HEK293 (cell line): Measurements from ENCODE around the gene ATG4B.

ENCODE experiments used
- CTCF ChIA-PET: fragments of 350-600 bp; formaldehyde crosslinking; extraction: SDS; loops from one replicate; lab custom pipeline; 2021; ENCODE audit warnings: antibody characterized with exemption; lab: Yijun Ruan, JAX
- POLR2A ChIA-PET: fragments of 300-600 bp; formaldehyde crosslinking; extraction: SDS; loops from one replicate; lab custom pipeline; 2020; ENCODE audit warnings: antibody characterized with exemption, inconsistent platforms; lab: Yijun Ruan, JAX
- H3K27ac ChIP-seq: fragments of 200-500 bp; sonication (Bioruptor generic); 2 replicates; pipeline ENCODE4 v1.5.1; 2014; ENCODE audit warnings: low read depth, low read length, control low read depth, inconsistent platforms; ENCODE audit errors: extremely low read depth
- H3K36me3 ChIP-seq, 2 experiments: fragments of 200-500 bp in 1 of 2; sonication (Bioruptor generic) in 1 of 2; 1 replicate in 1 of 2; 2 replicates in 1 of 2; pipeline ENCODE4 v1.5.1; 2014 to 2017; ENCODE audit warnings: inconsistent platforms in 2 of 2, low read length in 2 of 2; ENCODE audit not compliant: control insufficient read depth in 2 of 2, insufficient read depth in 1 of 2
- H3K4me1 ChIP-seq: fragments of 200-500 bp; sonication (Bioruptor generic); 2 replicates; pipeline ENCODE4 v1.5.1; 2014; ENCODE audit warnings: mild to moderate bottlenecking, low read length, inconsistent platforms; ENCODE audit not compliant: control insufficient read depth, insufficient read depth
- H3K4me3 ChIP-seq: 2 replicates; pipeline ENCODE4 v1.5.1; 2011; ENCODE audit warnings: low read depth, mild to moderate bottlenecking, control low read depth, low read length, moderate library complexity
- H3K9me3 ChIP-seq: fragments of 200-500 bp; sonication (Bioruptor generic); 2 replicates; pipeline ENCODE4 v1.5.1; 2014; ENCODE audit warnings: low read depth, low read length, inconsistent platforms; ENCODE audit not compliant: control insufficient read depth, insufficient read depth
- CTCF ChIP-seq: fragments of 450-650 bp; formaldehyde crosslinking; IDR thresholded peaks from 2 replicates; pipeline ENCODE4 v1.5.1; 2016; ENCODE audit warnings: missing biosample characterization, missing genetic modification characterization
- ELK4 ChIP-seq: IDR thresholded peaks from 2 replicates; pipeline ENCODE4 v1.6.1; 2011; ENCODE audit warnings: mild to moderate bottlenecking, low read depth, low read length, borderline replicate concordance
- HOXC10 ChIP-seq: sonication (generic); formaldehyde crosslinking; IDR thresholded peaks from 2 replicates; pipeline ENCODE4 v1.8.1; 2023; ENCODE audit warnings: mild to moderate bottlenecking, missing genetic modification reagents
- HOXD13 ChIP-seq: sonication (generic); formaldehyde crosslinking; IDR thresholded peaks from 2 replicates; pipeline ENCODE4 v1.8.0; 2022; ENCODE audit warnings: missing genetic modification reagents, borderline replicate concordance
- KLF10 ChIP-seq: fragments of 450-650 bp; IDR thresholded peaks from 2 replicates; pipeline ENCODE4 v1.5.1; 2018; ENCODE audit warnings: missing biosample characterization, mild to moderate bottlenecking, missing genetic modification characterization
- MZF1 ChIP-seq: fragments of 450-650 bp; formaldehyde crosslinking; IDR thresholded peaks from 2 replicates; pipeline ENCODE4 v1.5.1; 2017; ENCODE audit warnings: missing biosample characterization, missing genetic modification characterization, borderline replicate concordance
- PBX3 ChIP-seq: sonication (generic); formaldehyde crosslinking; IDR thresholded peaks from 2 replicates; pipeline ENCODE4 v1.8.1; 2022; ENCODE audit warnings: mild to moderate bottlenecking, moderate library complexity, missing genetic modification reagents
- SP2 ChIP-seq: fragments of 450-650 bp; formaldehyde crosslinking; IDR thresholded peaks from 2 replicates; pipeline ENCODE4 v1.5.1; 2016; ENCODE audit warnings: missing biosample characterization, missing genetic modification characterization
- ZBTB11 ChIP-seq: fragments of 450-650 bp; formaldehyde crosslinking; conservative IDR thresholded peaks from 2 replicates; pipeline ENCODE4 v1.5.1; 2016; ENCODE audit warnings: low read depth, missing biosample characterization, missing genetic modification characterization
- ZFHX2 ChIP-seq: fragments of 450-650 bp; formaldehyde crosslinking; conservative IDR thresholded peaks from 2 replicates; pipeline ENCODE4 v1.5.1; 2016; ENCODE audit warnings: missing biosample characterization, missing genetic modification characterization
- ZNF10 ChIP-seq: fragments of 450-650 bp; formaldehyde crosslinking; IDR thresholded peaks from 2 replicates; pipeline ENCODE4 v1.5.1; 2017; ENCODE audit warnings: missing biosample characterization, missing genetic modification characterization
- ZNF157 ChIP-seq: fragments of 450-650 bp; formaldehyde crosslinking; IDR thresholded peaks from 2 replicates; pipeline ENCODE4 v1.5.1; 2016; ENCODE audit warnings: missing biosample characterization, missing genetic modification characterization
- ZNF221 ChIP-seq: fragments of 450-650 bp; formaldehyde crosslinking; IDR thresholded peaks from 2 replicates; pipeline ENCODE4 v1.5.1; 2017; ENCODE audit warnings: missing biosample characterization, missing genetic modification characterization, borderline replicate concordance
- ZNF302 ChIP-seq: fragments of 450-650 bp; formaldehyde crosslinking; IDR thresholded peaks from 2 replicates; pipeline ENCODE4 v1.5.1; 2016; ENCODE audit warnings: missing biosample characterization, missing genetic modification characterization, low read depth
- ZNF404 ChIP-seq: fragments of 450-650 bp; formaldehyde crosslinking; IDR thresholded peaks from 2 replicates; pipeline ENCODE4 v1.5.1; 2017; ENCODE audit warnings: missing biosample characterization, missing genetic modification characterization
- ZNF423 ChIP-seq: fragments of 450-650 bp; formaldehyde crosslinking; IDR thresholded peaks from 2 replicates; pipeline ENCODE4 v1.5.1; 2016; ENCODE audit warnings: missing biosample characterization, missing genetic modification characterization
- ZNF449 ChIP-seq: fragments of 450-650 bp; formaldehyde crosslinking; IDR thresholded peaks from 2 replicates; pipeline ENCODE4 v1.5.1; 2017; ENCODE audit warnings: missing biosample characterization, mild to moderate bottlenecking, missing genetic modification characterization, moderate library complexity
- ZNF561 ChIP-seq: fragments of 450-650 bp; IDR thresholded peaks from 2 replicates; pipeline ENCODE4 v1.5.1; 2018; ENCODE audit warnings: missing biosample characterization, missing genetic modification characterization, borderline replicate concordance
- ZNF596 ChIP-seq: fragments of 450-650 bp; IDR thresholded peaks from 2 replicates; pipeline ENCODE4 v1.5.0; 2018; ENCODE audit warnings: missing biosample characterization, mild to moderate bottlenecking, missing genetic modification characterization, moderate library complexity
- ZNF600 ChIP-seq: fragments of 450-650 bp; formaldehyde crosslinking; IDR thresholded peaks from 2 replicates; pipeline ENCODE4 v1.5.1; 2016; ENCODE audit warnings: missing biosample characterization, missing genetic modification characterization
- ZNF623 ChIP-seq: fragments of 450-650 bp; formaldehyde crosslinking; IDR thresholded peaks from 2 replicates; pipeline ENCODE4 v1.5.1; 2016; ENCODE audit warnings: missing biosample characterization, missing genetic modification characterization
- ZNF658 ChIP-seq: fragments of 450-650 bp; formaldehyde crosslinking; IDR thresholded peaks from 2 replicates; pipeline ENCODE4; 2016; ENCODE audit warnings: missing biosample characterization, missing genetic modification characterization
- ZNF677 ChIP-seq: fragments of 450-650 bp; IDR thresholded peaks from 2 replicates; pipeline ENCODE4 v1.5.0; 2018; ENCODE audit warnings: missing biosample characterization, mild to moderate bottlenecking, missing genetic modification characterization, moderate library complexity
- ZNF785 ChIP-seq: fragments of 450-650 bp; formaldehyde crosslinking; IDR thresholded peaks from 2 replicates; pipeline ENCODE4 v1.5.1; 2016; ENCODE audit warnings: missing biosample characterization, missing genetic modification characterization
- ZSCAN18 ChIP-seq: fragments of 450-650 bp; formaldehyde crosslinking; IDR thresholded peaks from 2 replicates; pipeline ENCODE4 v1.5.1; 2016; ENCODE audit warnings: missing biosample characterization, missing genetic modification characterization
- ZSCAN30 ChIP-seq: fragments of 450-650 bp; IDR thresholded peaks from 2 replicates; pipeline ENCODE4 v1.5.1; 2018; ENCODE audit warnings: missing biosample characterization, mild to moderate bottlenecking, missing genetic modification characterization, moderate library complexity

ATG4B gene

GRCh38 chr2:241609859-241610793, 27.4 kb upstream of the ATG4B start:
- no peaks in the 10 kb centered on the region for H3K9me3 ChIP-seq
- peak overlapping the region; percentile 38 for H3K4me3 ChIP-seq
- peaks cover 5% of the 10 kb centered on the region; the same call in 1 of the 2 replicates for H3K4me1 ChIP-seq
- ChIA-PET CTCF (interaction anchor here (0.6 to 1.5 kb wide), 10 partner anchors 11 to 251 kb away, joined by 3 to 5 read pairs (median 4); no protein-coding TSS in a partner anchor), POLR2A (interaction anchor here (0.7 to 1.0 kb wide), 3 partner anchors 9 to 27 kb away, joined by 3 read pairs; partner anchors contain the start of genes ATG4B and THAP4)
- peak overlapping the region; percentile 66 for H3K27ac ChIP-seq
- H3K36me3 ChIP-seq = peaks cover 9 to 45% of the 10 kb centered on the region in 2 experiments; a peak in 2 of 3 replicates
- TF ChIP-seq ZNF157 (tag by site-specific recombination) (no peak), HOXC10 (no peak), ZSCAN30 (tag by site-specific recombination) (peak; percentile 39; the same call in 1 of the 2 replicates), ZNF677 (tag by site-specific recombination) (no peak), ELK4 (peak; percentile 83; the same call in 1 of the 2 replicates), ZFHX2 (peak; percentile 67), ZSCAN18 (tag by site-specific recombination) (no peak), CTCF (tag by site-specific recombination) (peak; percentile 77; the same call in 1 of the 2 replicates), HOXD13 (no peak), SP2 (tag by site-specific recombination) (peak; percentile 70), ZBTB11 (tag by site-specific recombination) (no peak), MZF1 (tag by site-specific recombination) (no peak), ZNF404 (tag by site-specific recombination) (no peak), KLF10 (tag by site-specific recombination) (peak; percentile 63), ZNF10 (tag by site-specific recombination) (0 out of 2 replicates have a peak, but pooled peaks have one; percentile 19), ZNF561 (peak; percentile 68; the same call in 1 of the 2 replicates), ZNF623 (tag by site-specific recombination) (no peak), ZNF423 (tag by site-specific recombination) (no peak), ZNF302 (tag by site-specific recombination) (no peak), PBX3 (CRISPR knock-in tag) (no peak), ZNF596 (tag by site-specific recombination) (0 out of 2 replicates have a peak, but pooled peaks have one; percentile 22), ZNF221 (tag by site-specific recombination) (no peak), ZNF449 (tag by site-specific recombination) (peak; percentile 93), ZNF658 (no peak), ZNF600 (tag by site-specific recombination) (no peak), ZNF785 (no peak)
